Neural cell (in vitro differentiated cells): ENCODE results near the gene KLK10. TPM values are rescaled to one million over a fixed set of nuclear protein-coding genes. Genes with fewer than 3 reads are reported as not detected.

Source experiments
- H2AFZ ChIP-seq: fragments of 200-600, 300-800 bp; sonication (generic), shearing (Covaris generic); 2 replicates; pipeline ENCODE4 v1.6.0; 2014; ENCODE audit warnings: low read depth, mild to moderate bottlenecking, antibody characterized with exemption, low read length, moderate library complexity
- H3F3A ChIP-seq: fragments of 200-600 bp; shearing (Covaris generic); 2 replicates; pipeline ENCODE4 v1.6.1; 2016; ENCODE audit warnings: mild to moderate bottlenecking, moderate library complexity, mixed read lengths, antibody characterized with exemption, low read length; ENCODE audit not compliant: insufficient read depth, poor library complexity, severe bottlenecking
- H3K27ac ChIP-seq: fragments of 200-600, 300-800 bp; sonication (generic), shearing (Covaris generic); 2 replicates; pipeline ENCODE4 v1.5.1; 2014; ENCODE audit warnings: mild to moderate bottlenecking, low read length, moderate library complexity
- H3K27me3 ChIP-seq: fragments of 300-800, 200-600 bp; sonication (generic), shearing (Covaris generic); 2 replicates; pipeline ENCODE4 v1.6.0; 2014; ENCODE audit warnings: mild to moderate bottlenecking, low read depth, low read length, moderate library complexity; ENCODE audit not compliant: insufficient read depth
- H3K36me3 ChIP-seq: fragments of 300-800, 200-600 bp; sonication (generic), shearing (Covaris generic); 2 replicates; pipeline ENCODE4 v1.5.1; 2014; ENCODE audit warnings: mild to moderate bottlenecking, antibody characterized with exemption, low read length, moderate library complexity; ENCODE audit not compliant: insufficient read depth
- H3K4me2 ChIP-seq: fragments of 300-800, 200-600 bp; sonication (generic), shearing (Covaris generic); 2 replicates; pipeline ENCODE4 v1.6.0; 2014; ENCODE audit warnings: mild to moderate bottlenecking, low read length
- H3K4me3 ChIP-seq: fragments of 300-800, 200-600 bp; sonication (generic), shearing (Covaris generic); 2 replicates; pipeline ENCODE4 v1.5.1; 2014; ENCODE audit warnings: mild to moderate bottlenecking, low read length, moderate library complexity
- H3K79me2 ChIP-seq: fragments of 200-600 bp; shearing (Covaris generic); replicated peaks from 2 replicates; pipeline ENCODE4 v1.6.0; 2014; ENCODE audit warnings: mild to moderate bottlenecking, low read length, moderate library complexity; ENCODE audit not compliant: insufficient read depth
- H3K9ac ChIP-seq: fragments of 300-800, 200-600 bp; sonication (generic), shearing (Covaris generic); 2 replicates; pipeline ENCODE4 v1.6.1; 2016; ENCODE audit warnings: mild to moderate bottlenecking, low read length, mixed read lengths
- H3K9me2 ChIP-seq: fragments of 200-600 bp; shearing (Covaris generic); 2 replicates; pipeline ENCODE4 v1.6.1; 2016; ENCODE audit warnings: mild to moderate bottlenecking, low read length, mixed read lengths; ENCODE audit not compliant: insufficient read depth
- H3K9me3 ChIP-seq: fragments of 200-600, 300-800 bp; sonication (generic), shearing (Covaris generic); 2 replicates; pipeline ENCODE4 v1.6.1; 2016; ENCODE audit warnings: mild to moderate bottlenecking, mixed run types, low read length, moderate library complexity, mixed read lengths
- H4K20me1 ChIP-seq: fragments of 200-600 bp; shearing (Covaris generic); 2 replicates; pipeline ENCODE4 v1.6.1; 2016; ENCODE audit warnings: mild to moderate bottlenecking, mixed run types; ENCODE audit not compliant: insufficient read depth
- EP300 ChIP-seq: fragments of 450-650 bp; conservative IDR thresholded peaks from 2 replicates; pipeline ENCODE4 v1.6.1; 2014; ENCODE audit warnings: antibody characterized with exemption, mild to moderate bottlenecking, moderate library complexity; ENCODE audit not compliant: poor library complexity, severe bottlenecking
- EZH2 ChIP-seq: fragments of 200-600, 300-800 bp; shearing (Covaris generic), sonication (generic); IDR thresholded peaks from 2 replicates; pipeline ENCODE4 v1.6.1; 2014; ENCODE audit warnings: antibody characterized with exemption, low read length, borderline replicate concordance, mild to moderate bottlenecking; ENCODE audit not compliant: insufficient read depth, poor library complexity, severe bottlenecking
- MXI1 ChIP-seq: fragments of 450-650 bp; conservative IDR thresholded peaks from 2 replicates; pipeline ENCODE4 v1.6.1; 2014; ENCODE audit warnings: antibody characterized with exemption, mild to moderate bottlenecking; ENCODE audit not compliant: poor library complexity, severe bottlenecking
- POLR2AphosphoS5 ChIP-seq: IDR thresholded peaks from 2 replicates; pipeline ENCODE4 v1.6.1; 2012
- RAD21 ChIP-seq: fragments of 450-650 bp; conservative IDR thresholded peaks from 2 replicates; pipeline ENCODE4 v1.6.1; 2014; ENCODE audit warnings: antibody characterized with exemption, mild to moderate bottlenecking, moderate library complexity
- SMC3 ChIP-seq: fragments of 450-650 bp; conservative IDR thresholded peaks from 2 replicates; pipeline ENCODE4 v1.6.1; 2014; ENCODE audit warnings: antibody characterized with exemption, mild to moderate bottlenecking, moderate library complexity; ENCODE audit not compliant: poor library complexity
- TAF1 ChIP-seq: IDR thresholded peaks from 2 replicates; pipeline ENCODE4 v1.6.1; 2012; ENCODE audit warnings: low read depth
- polyA plus RNA-seq: library from polyadenylated mRNA; depleted of rRNA; stranded (reverse); fragments of >200 nt; gene quantifications from 2 replicates; pipeline ENCODE4 v1.2.3, GENCODE V29; 2014
- TF ChIP-seq, protein P1 (sequence below): fragments of 450-650 bp; IDR thresholded peaks from 2 replicates; pipeline ENCODE4 v1.5.1; 2014; ENCODE audit warnings: antibody characterized with exemption, mild to moderate bottlenecking, moderate library complexity; ENCODE audit not compliant: poor library complexity, severe bottlenecking
- TF ChIP-seq, protein P2 (sequence below): IDR thresholded peaks from 2 replicates; pipeline ENCODE4 v1.6.1; 2012; ENCODE audit warnings: borderline replicate concordance

KLK10 gene
- polyA plus RNA-seq, 1 donor from 2014 or later = 0.73 TPM

DNA sequence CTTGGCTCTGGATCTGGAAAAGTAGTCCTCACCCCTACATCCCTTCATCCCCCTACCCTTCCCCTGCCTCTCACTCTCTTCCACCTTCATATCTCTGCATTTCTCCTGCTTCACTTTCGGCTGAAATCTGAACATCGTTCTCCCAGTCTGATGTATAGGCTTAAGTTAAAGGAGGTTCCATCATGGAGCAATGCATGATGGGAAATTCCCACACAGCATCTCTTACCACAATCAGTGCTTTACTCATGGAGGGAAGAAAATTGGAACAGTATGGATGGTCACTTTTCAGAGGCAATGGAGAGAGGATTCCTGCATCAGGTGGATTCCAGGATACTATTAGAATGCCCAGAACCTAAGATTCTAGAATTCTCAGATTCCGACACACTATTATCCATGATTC lies 12.0 kb downstream of the KLK10 start:
- no peaks in the 10 kb centered on the region for H3K9me2 ChIP-seq
- H3K79me2 ChIP-seq = no peaks in the 10 kb centered on the region
- H3K27me3 ChIP-seq = no peaks in the 10 kb centered on the region
- no peak for TF ChIP-seq POLR2AphosphoS5
- TF ChIP-seq TAF1 = no peak
- TF ChIP-seq, protein P1, sequence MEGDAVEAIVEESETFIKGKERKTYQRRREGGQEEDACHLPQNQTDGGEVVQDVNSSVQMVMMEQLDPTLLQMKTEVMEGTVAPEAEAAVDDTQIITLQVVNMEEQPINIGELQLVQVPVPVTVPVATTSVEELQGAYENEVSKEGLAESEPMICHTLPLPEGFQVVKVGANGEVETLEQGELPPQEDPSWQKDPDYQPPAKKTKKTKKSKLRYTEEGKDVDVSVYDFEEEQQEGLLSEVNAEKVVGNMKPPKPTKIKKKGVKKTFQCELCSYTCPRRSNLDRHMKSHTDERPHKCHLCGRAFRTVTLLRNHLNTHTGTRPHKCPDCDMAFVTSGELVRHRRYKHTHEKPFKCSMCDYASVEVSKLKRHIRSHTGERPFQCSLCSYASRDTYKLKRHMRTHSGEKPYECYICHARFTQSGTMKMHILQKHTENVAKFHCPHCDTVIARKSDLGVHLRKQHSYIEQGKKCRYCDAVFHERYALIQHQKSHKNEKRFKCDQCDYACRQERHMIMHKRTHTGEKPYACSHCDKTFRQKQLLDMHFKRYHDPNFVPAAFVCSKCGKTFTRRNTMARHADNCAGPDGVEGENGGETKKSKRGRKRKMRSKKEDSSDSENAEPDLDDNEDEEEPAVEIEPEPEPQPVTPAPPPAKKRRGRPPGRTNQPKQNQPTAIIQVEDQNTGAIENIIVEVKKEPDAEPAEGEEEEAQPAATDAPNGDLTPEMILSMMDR = no peak
- TF ChIP-seq EZH2 = no peak
- no peak for TF ChIP-seq RAD21
- no peak for TF ChIP-seq MXI1
- TF ChIP-seq EP300 = no peak
- TF ChIP-seq SMC3 = no peak
- TF ChIP-seq, protein P2, sequence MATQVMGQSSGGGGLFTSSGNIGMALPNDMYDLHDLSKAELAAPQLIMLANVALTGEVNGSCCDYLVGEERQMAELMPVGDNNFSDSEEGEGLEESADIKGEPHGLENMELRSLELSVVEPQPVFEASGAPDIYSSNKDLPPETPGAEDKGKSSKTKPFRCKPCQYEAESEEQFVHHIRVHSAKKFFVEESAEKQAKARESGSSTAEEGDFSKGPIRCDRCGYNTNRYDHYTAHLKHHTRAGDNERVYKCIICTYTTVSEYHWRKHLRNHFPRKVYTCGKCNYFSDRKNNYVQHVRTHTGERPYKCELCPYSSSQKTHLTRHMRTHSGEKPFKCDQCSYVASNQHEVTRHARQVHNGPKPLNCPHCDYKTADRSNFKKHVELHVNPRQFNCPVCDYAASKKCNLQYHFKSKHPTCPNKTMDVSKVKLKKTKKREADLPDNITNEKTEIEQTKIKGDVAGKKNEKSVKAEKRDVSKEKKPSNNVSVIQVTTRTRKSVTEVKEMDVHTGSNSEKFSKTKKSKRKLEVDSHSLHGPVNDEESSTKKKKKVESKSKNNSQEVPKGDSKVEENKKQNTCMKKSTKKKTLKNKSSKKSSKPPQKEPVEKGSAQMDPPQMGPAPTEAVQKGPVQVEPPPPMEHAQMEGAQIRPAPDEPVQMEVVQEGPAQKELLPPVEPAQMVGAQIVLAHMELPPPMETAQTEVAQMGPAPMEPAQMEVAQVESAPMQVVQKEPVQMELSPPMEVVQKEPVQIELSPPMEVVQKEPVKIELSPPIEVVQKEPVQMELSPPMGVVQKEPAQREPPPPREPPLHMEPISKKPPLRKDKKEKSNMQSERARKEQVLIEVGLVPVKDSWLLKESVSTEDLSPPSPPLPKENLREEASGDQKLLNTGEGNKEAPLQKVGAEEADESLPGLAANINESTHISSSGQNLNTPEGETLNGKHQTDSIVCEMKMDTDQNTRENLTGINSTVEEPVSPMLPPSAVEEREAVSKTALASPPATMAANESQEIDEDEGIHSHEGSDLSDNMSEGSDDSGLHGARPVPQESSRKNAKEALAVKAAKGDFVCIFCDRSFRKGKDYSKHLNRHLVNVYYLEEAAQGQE = no peak
- no peaks in the 10 kb centered on the region for H4K20me1 ChIP-seq
- no peaks in the 10 kb centered on the region for H3K36me3 ChIP-seq
- no peaks in the 10 kb centered on the region for H3K9me3 ChIP-seq
- no peak overlapping the region for H3K4me3 ChIP-seq
- no peaks in the 10 kb centered on the region for H3F3A ChIP-seq
- no peak overlapping the region for H2AFZ ChIP-seq
- H3K4me2 ChIP-seq = no peak overlapping the region
- H3K27ac ChIP-seq = no peak overlapping the region
- no peak overlapping the region for H3K9ac ChIP-seq

DNA sequence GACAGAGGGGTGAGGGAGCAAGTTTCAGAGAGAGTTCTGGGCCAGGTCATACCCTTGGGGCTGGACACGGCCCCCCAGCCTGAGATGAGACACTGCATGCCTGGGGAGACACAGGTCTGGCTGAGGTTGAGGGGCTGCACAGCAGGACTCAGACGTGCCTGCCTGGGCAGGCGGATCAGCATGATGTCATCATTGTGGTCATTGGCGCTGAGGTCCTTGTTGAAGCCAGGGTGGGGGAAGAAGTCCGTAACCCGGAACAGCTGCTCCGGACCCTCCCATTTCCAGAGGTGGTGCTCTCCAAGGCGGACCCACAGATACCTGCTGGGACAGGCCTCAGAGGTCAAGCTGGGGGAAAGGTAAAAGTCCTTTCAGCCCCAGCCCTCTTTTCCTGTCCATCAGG lies 13.1 kb downstream of the KLK10 start:
- Histone ChIP-seq H4K20me1 (no peaks in the 10 kb centered on the region), H3K9me2 (no peaks in the 10 kb centered on the region), H3K79me2 (no peaks in the 10 kb centered on the region), H3F3A (no peaks in the 10 kb centered on the region), H2AFZ (no peak overlapping the region), H3K36me3 (no peaks in the 10 kb centered on the region), H3K27ac (no peak overlapping the region), H3K27me3 (no peaks in the 10 kb centered on the region), H3K4me3 (no peak overlapping the region), H3K4me2 (no peak overlapping the region), H3K9ac (no peak overlapping the region), H3K9me3 (no peaks in the 10 kb centered on the region)
- TF ChIP-seq, protein P1 = no peak
- no peak for TF ChIP-seq RAD21
- no peak for TF ChIP-seq TAF1
- no peak for TF ChIP-seq POLR2AphosphoS5
- TF ChIP-seq, protein P2 = no peak
